Measurements from ENCODE around the gene FKBP11.

- TF ChIP-seq, protein P1, sequence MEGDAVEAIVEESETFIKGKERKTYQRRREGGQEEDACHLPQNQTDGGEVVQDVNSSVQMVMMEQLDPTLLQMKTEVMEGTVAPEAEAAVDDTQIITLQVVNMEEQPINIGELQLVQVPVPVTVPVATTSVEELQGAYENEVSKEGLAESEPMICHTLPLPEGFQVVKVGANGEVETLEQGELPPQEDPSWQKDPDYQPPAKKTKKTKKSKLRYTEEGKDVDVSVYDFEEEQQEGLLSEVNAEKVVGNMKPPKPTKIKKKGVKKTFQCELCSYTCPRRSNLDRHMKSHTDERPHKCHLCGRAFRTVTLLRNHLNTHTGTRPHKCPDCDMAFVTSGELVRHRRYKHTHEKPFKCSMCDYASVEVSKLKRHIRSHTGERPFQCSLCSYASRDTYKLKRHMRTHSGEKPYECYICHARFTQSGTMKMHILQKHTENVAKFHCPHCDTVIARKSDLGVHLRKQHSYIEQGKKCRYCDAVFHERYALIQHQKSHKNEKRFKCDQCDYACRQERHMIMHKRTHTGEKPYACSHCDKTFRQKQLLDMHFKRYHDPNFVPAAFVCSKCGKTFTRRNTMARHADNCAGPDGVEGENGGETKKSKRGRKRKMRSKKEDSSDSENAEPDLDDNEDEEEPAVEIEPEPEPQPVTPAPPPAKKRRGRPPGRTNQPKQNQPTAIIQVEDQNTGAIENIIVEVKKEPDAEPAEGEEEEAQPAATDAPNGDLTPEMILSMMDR (tag by site-specific recombination; IDR thresholded peaks at IDR 0.05), result no peak
- TF ChIP-seq, protein P2, sequence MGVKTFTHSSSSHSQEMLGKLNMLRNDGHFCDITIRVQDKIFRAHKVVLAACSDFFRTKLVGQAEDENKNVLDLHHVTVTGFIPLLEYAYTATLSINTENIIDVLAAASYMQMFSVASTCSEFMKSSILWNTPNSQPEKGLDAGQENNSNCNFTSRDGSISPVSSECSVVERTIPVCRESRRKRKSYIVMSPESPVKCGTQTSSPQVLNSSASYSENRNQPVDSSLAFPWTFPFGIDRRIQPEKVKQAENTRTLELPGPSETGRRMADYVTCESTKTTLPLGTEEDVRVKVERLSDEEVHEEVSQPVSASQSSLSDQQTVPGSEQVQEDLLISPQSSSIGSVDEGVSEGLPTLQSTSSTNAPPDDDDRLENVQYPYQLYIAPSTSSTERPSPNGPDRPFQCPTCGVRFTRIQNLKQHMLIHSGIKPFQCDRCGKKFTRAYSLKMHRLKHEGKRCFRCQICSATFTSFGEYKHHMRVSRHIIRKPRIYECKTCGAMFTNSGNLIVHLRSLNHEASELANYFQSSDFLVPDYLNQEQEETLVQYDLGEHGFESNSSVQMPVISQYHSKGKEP (tag by site-specific recombination; IDR thresholded peaks at IDR 0.05), result no peak
- TF ChIP-seq, protein P3, sequence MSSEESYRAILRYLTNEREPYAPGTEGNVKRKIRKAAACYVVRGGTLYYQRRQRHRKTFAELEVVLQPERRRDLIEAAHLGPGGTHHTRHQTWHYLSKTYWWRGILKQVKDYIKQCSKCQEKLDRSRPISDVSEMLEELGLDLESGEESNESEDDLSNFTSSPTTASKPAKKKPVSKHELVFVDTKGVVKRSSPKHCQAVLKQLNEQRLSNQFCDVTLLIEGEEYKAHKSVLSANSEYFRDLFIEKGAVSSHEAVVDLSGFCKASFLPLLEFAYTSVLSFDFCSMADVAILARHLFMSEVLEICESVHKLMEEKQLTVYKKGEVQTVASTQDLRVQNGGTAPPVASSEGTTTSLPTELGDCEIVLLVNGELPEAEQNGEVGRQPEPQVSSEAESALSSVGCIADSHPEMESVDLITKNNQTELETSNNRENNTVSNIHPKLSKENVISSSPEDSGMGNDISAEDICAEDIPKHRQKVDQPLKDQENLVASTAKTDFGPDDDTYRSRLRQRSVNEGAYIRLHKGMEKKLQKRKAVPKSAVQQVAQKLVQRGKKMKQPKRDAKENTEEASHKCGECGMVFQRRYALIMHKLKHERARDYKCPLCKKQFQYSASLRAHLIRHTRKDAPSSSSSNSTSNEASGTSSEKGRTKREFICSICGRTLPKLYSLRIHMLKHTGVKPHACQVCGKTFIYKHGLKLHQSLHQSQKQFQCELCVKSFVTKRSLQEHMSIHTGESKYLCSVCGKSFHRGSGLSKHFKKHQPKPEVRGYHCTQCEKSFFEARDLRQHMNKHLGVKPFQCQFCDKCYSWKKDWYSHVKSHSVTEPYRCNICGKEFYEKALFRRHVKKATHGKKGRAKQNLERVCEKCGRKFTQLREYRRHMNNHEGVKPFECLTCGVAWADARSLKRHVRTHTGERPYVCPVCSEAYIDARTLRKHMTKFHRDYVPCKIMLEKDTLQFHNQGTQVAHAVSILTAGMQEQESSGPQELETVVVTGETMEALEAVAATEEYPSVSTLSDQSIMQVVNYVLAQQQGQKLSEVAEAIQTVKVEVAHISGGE (tag by site-specific recombination; conservative IDR thresholded peaks at IDR 0.05; ENCODE audit: low read depth), result no peak
- TF ChIP-seq OVOL3 (tag by site-specific recombination; IDR thresholded peaks at IDR 0.05), result no peak
- TF ChIP-seq YY1 (tag by site-specific recombination; IDR thresholded peaks at IDR 0.05), result no peak
- no peak for TF ChIP-seq ZNF639 (tag by site-specific recombination; IDR thresholded peaks at IDR 0.05)
- no peak for TF ChIP-seq ZNF473 (tag by site-specific recombination; IDR thresholded peaks at IDR 0.05)
- no peak for TF ChIP-seq TSHZ1 (tag by site-specific recombination; IDR thresholded peaks at IDR 0.05; ENCODE audit: borderline replicate concordance)
- no peak for TF ChIP-seq TCF7L2 (IDR thresholded peaks at IDR 0.05; ENCODE audit: borderline replicate concordance, low read depth, low read length)
- no peak for TF ChIP-seq ZNF629 (tag by site-specific recombination; IDR thresholded peaks at IDR 0.05)
- TF ChIP-seq ZNF274 (IDR thresholded peaks at IDR 0.05; ENCODE audit: low read length), result no peak
- no peak for TF ChIP-seq ZNF274 (tag by site-specific recombination; IDR thresholded peaks at IDR 0.05; ENCODE audit: borderline replicate concordance)
- TF ChIP-seq BCL11A (tag by site-specific recombination; IDR thresholded peaks at IDR 0.05; ENCODE audit: low read depth), result no peak
- TF ChIP-seq ZNF510 (tag by site-specific recombination; IDR thresholded peaks at IDR 0.05; ENCODE audit: insufficient replicate concordance), result no peak
Observed at GRCh38 chr12:48927261-48927660, 2.0 kb upstream of the FKBP11 start.

Measured in HEK293 (cell line).